CD4-positive, CD25-positive, alpha-beta regulatory T cell (primary cell): ENCODE measurements around the gene KIF6. TPM values are rescaled to one million over a fixed set of nuclear protein-coding genes. Genes with fewer than 3 reads are reported as not detected.
"Not testable (repeated sequence)": the region's sequence is repeated elsewhere in the genome, so short reads cannot be mapped to it uniquely, and the experiment has no call there.

ENCODE experiments used
- ATAC-seq, 2 donors: fragments of 150-1000 bp; cut with Tn5 transposase; one replicate each; pipeline ENCODE4 v1.10.0; 2021; ENCODE audit warnings: low read depth in 2 of 2, moderate number of reproducible peaks in 2 of 2, moderate library complexity in 1 of 2
- DNase-seq, 3 donors: peaks; one replicate each; pipeline versions ENCODE4 v3.0.0 to v3.0.0-alpha.2; 2012 to 2022; ENCODE audit warnings: mixed read lengths in 1 of 3
- H3K27ac ChIP-seq: one replicate; pipeline ENCODE4 v1.7.0; 2013; ENCODE audit warnings: mild to moderate bottlenecking, low read length; ENCODE audit not compliant: insufficient read depth, poor library complexity, severe bottlenecking
- H3K27me3 ChIP-seq: one replicate; pipeline ENCODE4 v1.7.0; 2013; ENCODE audit warnings: low read length; ENCODE audit not compliant: control insufficient read depth, insufficient read depth
- H3K36me3 ChIP-seq: one replicate; pipeline ENCODE4 v1.7.0; 2013; ENCODE audit warnings: mild to moderate bottlenecking, low read length, moderate library complexity; ENCODE audit not compliant: control insufficient read depth, insufficient read depth
- H3K4me1 ChIP-seq: 2 replicates; pipeline ENCODE4 v1.7.0; 2013; ENCODE audit warnings: mild to moderate bottlenecking, low read length; ENCODE audit not compliant: insufficient read depth, control insufficient read depth, poor library complexity, severe bottlenecking
- H3K4me3 ChIP-seq: one replicate; pipeline ENCODE4 v1.7.0; 2013; ENCODE audit warnings: low read depth, mild to moderate bottlenecking, low read length, moderate library complexity
- H3K9me3 ChIP-seq, 2 experiments: 1 replicate in 1 of 2; 2 replicates in 1 of 2; pipeline ENCODE4 v1.7.0; 2013; ENCODE audit warnings: low read length in 2 of 2, mild to moderate bottlenecking in 1 of 2, moderate library complexity in 1 of 2; ENCODE audit not compliant: control insufficient read depth in 2 of 2
- H3K27ac Mint-ChIP-seq, 3 donors: one replicate each; pipeline ENCODE4 v1.8.0; 2020 to 2022; ENCODE audit warnings: mild to moderate bottlenecking in 3 of 3, mixed read lengths in 3 of 3, moderate library complexity in 2 of 3
- H3K27me3 Mint-ChIP-seq: one replicate; pipeline ENCODE4 v1.8.0; 2022; ENCODE audit warnings: mild to moderate bottlenecking, mixed read lengths
- H3K36me3 Mint-ChIP-seq: one replicate; pipeline ENCODE4 v1.8.0; 2020; ENCODE audit warnings: mixed read lengths
- H3K4me1 Mint-ChIP-seq, 4 donors: one replicate each; pipeline ENCODE4 v1.8.0; 2020 to 2022; ENCODE audit warnings: mixed read lengths in 4 of 4, mild to moderate bottlenecking in 1 of 4
- H3K4me3 Mint-ChIP-seq, 4 donors: one replicate each; pipeline ENCODE4 v1.8.0; 2020 to 2022; ENCODE audit warnings: mild to moderate bottlenecking in 4 of 4, mixed read lengths in 4 of 4, moderate library complexity in 3 of 4
- H3K9me3 Mint-ChIP-seq, 7 donors: one replicate each; pipeline ENCODE4 v1.8.0; 2020 to 2022; ENCODE audit warnings: mixed read lengths in 7 of 7, mild to moderate bottlenecking in 3 of 7, moderate library complexity in 2 of 7
- polyA plus RNA-seq, 4 donors: library from polyadenylated mRNA; unstranded; fragments of 300-500 nt; fragmentation: Illumina TruSeq; gene quantifications; one replicate each; pipeline ENCODE4 v1.2.3, GENCODE V29; 2021
- total RNA-seq: library from RNA; stranded (reverse); gene quantifications from one replicate; pipeline ENCODE4 v1.2.3, GENCODE V29; 2022

KIF6 gene
- total and polyA plus RNA-seq, 5 donors from 2014 or later: not detected

DNA sequence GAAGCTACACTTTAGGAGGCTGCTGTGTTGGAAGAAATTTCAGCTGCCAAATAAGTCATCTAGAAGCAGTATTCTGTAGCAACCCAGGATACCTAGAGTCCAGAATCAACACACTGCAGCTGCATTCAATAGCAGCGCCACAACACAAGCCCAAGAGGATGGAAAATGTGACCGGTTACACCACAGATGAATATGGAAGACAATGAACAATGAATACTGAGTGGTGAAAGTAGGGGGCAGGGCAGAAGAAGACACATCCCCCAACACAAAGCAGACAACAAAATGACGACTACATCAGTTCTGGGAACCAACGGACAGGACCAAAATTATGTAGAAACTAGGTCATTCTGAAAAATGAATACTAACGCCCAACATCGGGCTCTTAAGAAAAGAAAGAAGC lies 38.2 kb downstream of the KIF6 start:
- H3K4me3 Mint-ChIP-seq: no peak overlapping the region
- Histone ChIP-seq H3K27ac (no peak overlapping the region), H3K4me1 (no peaks in the 10 kb centered on the region), H3K27me3 (no peaks in the 10 kb centered on the region), H3K36me3 (no peaks in the 10 kb centered on the region), H3K9me3 (no peaks in the 10 kb centered on the region), H3K4me3 (no peak overlapping the region)
- peaks cover 0 to 3% (median 0%) of the 10 kb centered on the region in 7 donors for H3K9me3 Mint-ChIP-seq
- H3K27me3 Mint-ChIP-seq: peaks cover 16% of the 10 kb centered on the region
- H3K4me1 Mint-ChIP-seq: no peaks in the 10 kb centered on the region
- no peak for ATAC-seq
- no peaks in the 10 kb centered on the region for H3K36me3 Mint-ChIP-seq
- H3K27ac Mint-ChIP-seq: no peak overlapping the region
- no peak for DNase-seq

DNA sequence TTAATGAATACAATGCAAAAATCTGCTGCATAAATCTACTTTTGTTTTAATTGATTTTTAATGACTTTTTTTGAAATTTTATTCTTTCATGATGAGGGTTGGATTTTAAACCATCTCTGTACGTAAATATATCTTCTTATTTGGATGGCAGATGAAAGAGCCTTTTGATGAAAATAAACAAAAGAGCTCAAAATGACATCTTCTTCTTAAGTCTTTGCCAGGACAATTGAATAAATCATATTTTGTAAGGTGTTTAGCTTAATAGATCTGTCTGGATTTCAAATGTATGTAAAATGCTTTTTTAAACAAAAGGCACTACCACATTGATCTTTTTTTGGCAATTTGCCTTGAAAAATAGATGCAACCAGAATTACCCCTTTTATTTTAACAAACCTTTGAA lies 39.3 kb downstream of the KIF6 start:
- no peaks in the 10 kb centered on the region for H3K27me3 ChIP-seq
- no peaks in the 10 kb centered on the region for H3K4me1 ChIP-seq
- H3K36me3 ChIP-seq: no peaks in the 10 kb centered on the region
- H3K9me3 Mint-ChIP-seq: peaks cover 0 to 3% (median 0%) of the 10 kb centered on the region in 7 donors
- H3K4me3 Mint-ChIP-seq: no peak overlapping the region
- peaks cover 16% of the 10 kb centered on the region for H3K27me3 Mint-ChIP-seq
- H3K4me3 ChIP-seq: no peak overlapping the region
- no peak overlapping the region for H3K27ac ChIP-seq
- no peaks in the 10 kb centered on the region for H3K9me3 ChIP-seq
- no peak for ATAC-seq
- no peaks in the 10 kb centered on the region for H3K4me1 Mint-ChIP-seq
- no peak for DNase-seq
- H3K27ac Mint-ChIP-seq: no peak overlapping the region
- no peaks in the 10 kb centered on the region for H3K36me3 Mint-ChIP-seq

DNA sequence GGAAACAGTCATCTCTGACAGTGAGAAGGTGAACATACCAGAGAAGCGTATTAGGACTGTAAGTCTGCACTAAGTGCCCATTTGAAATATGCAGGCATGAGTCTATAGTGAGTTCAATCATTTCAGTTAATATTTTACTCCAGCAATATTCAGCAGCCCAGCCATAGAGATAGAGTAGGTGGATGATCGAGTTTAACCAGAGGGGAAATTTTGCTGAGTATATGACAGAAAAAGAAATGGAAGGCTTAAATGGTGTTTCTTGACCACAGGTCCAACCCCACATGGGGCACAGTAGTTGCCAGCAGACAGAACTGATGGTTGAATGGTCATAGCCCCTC lies 39.8 kb downstream of the KIF6 start:
- peaks cover 0 to 3% (median 0%) of the 10 kb centered on the region in 7 donors for H3K9me3 Mint-ChIP-seq
- H3K27ac Mint-ChIP-seq: no peak overlapping the region
- no peaks in the 10 kb centered on the region for H3K4me1 Mint-ChIP-seq
- DNase-seq (no peak), ATAC-seq (no peak)
- Histone ChIP-seq H3K27me3 (no peaks in the 10 kb centered on the region), H3K36me3 (no peaks in the 10 kb centered on the region), H3K27ac (no peak overlapping the region), H3K4me3 (no peak overlapping the region), H3K9me3 (no peaks in the 10 kb centered on the region), H3K4me1 (no peaks in the 10 kb centered on the region)
- H3K4me3 Mint-ChIP-seq: no peak overlapping the region
- H3K36me3 Mint-ChIP-seq: no peaks in the 10 kb centered on the region
- H3K27me3 Mint-ChIP-seq: peaks cover 16% of the 10 kb centered on the region

DNA sequence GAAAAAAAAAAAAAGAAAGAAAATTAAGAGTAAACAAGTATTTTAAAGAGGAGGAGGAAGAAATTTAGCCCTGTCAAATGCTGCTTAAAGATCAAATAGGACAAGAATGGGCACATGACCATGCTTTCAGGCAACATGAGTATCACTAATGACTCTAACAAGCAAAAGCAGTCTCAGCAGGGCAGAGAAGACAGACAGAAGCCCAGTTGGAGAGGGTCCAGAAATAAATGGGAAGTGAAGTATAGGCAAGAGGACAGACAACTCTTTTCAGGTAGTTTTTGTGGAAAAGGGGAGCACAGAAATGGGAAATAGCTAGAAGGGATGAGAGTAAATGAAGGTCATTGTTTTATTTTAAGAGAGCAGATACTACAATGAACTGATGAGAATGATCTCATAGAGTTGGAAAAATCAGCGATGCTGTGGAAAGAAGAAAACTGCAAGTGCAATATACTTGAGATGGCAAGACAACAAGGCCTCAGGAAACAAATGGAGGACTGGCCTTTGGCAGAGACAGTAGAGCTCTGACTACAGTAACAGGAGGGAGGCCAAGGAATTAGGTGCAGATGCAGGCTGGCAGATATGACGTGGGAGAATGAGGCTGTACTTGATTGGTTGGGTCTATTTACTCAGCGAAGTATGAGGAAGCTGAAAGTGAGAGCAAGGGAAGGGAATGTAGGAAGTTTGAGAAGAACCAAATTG lies 40.3 kb downstream of the KIF6 start:
- no peak for DNase-seq

DNA sequence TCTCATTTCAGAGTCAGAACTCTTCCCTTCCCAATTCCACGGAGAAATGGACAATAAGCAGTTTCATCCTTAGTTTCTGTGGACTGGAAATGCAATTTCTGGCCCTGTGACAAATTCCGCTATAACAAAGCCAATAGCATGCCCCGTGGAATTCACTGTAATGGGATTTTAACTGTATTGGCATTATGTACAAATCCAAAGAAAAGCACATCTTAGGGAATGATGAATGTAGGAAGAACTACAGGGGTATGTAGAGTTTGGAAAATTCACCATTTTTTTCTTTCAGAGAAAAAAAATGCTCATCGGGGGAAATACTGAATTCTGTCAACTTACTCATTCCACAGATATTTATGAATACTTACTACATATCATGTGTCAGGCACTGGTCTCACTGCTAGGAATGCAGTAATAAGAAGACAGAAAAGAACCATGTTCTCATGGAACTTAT lies 43.5 kb downstream of the KIF6 start:
- H3K4me1 ChIP-seq: no peaks in the 10 kb centered on the region
- Mint-ChIP-seq H3K4me3 (no peak overlapping the region), H3K27me3 (peaks cover under 1% of the 10 kb centered on the region), H3K9me3 (peaks cover 0 to 3% (median 0%) of the 10 kb centered on the region in 7 donors), H3K27ac (no peak overlapping the region), H3K36me3 (no peaks in the 10 kb centered on the region), H3K4me1 (no peaks in the 10 kb centered on the region)
- no peak overlapping the region for H3K27ac ChIP-seq
- no peaks in the 10 kb centered on the region for H3K36me3 ChIP-seq
- ATAC-seq (no peak), DNase-seq (no peak)
- no peaks in the 10 kb centered on the region for H3K9me3 ChIP-seq
- H3K27me3 ChIP-seq: no peaks in the 10 kb centered on the region
- H3K4me3 ChIP-seq: no peak overlapping the region

More for the DNA sequence above, 40.3 kb downstream of the KIF6 start:
- H3K27me3 ChIP-seq: no peaks in the 10 kb centered on the region
- no peak overlapping the region for H3K27ac ChIP-seq
- Mint-ChIP-seq H3K27ac (no peak overlapping the region), H3K36me3 (no peaks in the 10 kb centered on the region), H3K9me3 (peaks cover 0 to 3% (median 0%) of the 10 kb centered on the region in 7 donors), H3K4me1 (no peaks in the 10 kb centered on the region), H3K4me3 (no peak overlapping the region), H3K27me3 (peaks cover 16% of the 10 kb centered on the region)
- ATAC-seq: no peak
- H3K4me3 ChIP-seq: no peak overlapping the region
- H3K9me3 ChIP-seq: no peaks in the 10 kb centered on the region
- no peaks in the 10 kb centered on the region for H3K36me3 ChIP-seq
- H3K4me1 ChIP-seq: no peaks in the 10 kb centered on the region

DNA sequence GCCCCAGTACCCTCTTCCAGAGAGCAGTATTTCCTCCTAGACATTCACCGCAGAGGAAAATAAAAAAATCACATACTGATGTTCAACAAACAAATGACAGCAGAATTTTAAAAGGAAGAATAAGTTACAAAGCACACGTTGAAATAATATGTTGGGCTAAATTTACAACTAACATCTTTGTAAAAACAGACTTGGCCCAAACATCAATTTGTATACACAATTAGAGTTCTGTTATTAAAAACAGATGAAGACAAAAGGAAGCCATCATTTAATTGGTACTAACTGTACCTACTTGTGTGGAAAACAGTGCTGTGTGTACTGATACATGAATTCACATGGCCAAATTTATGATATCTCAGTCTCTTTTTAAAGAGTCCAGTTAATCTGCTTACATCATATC lies 46.3 kb downstream of the KIF6 start:
- ATAC-seq: no peak
- Mint-ChIP-seq H3K27ac (no peak overlapping the region), H3K4me1 (no peaks in the 10 kb centered on the region), H3K36me3 (no peaks in the 10 kb centered on the region), H3K9me3 (peaks cover 0 to 6% (median 2%) of the 10 kb centered on the region in 7 donors), H3K27me3 (no peaks in the 10 kb centered on the region), H3K4me3 (no peak overlapping the region)
- no peak overlapping the region for H3K27ac ChIP-seq
- no peaks in the 10 kb centered on the region for H3K9me3 ChIP-seq
- no peaks in the 10 kb centered on the region for H3K4me1 ChIP-seq
- H3K4me3 ChIP-seq: no peak overlapping the region
- no peaks in the 10 kb centered on the region for H3K27me3 ChIP-seq
- H3K36me3 ChIP-seq: no peaks in the 10 kb centered on the region
- no peak for DNase-seq

DNA sequence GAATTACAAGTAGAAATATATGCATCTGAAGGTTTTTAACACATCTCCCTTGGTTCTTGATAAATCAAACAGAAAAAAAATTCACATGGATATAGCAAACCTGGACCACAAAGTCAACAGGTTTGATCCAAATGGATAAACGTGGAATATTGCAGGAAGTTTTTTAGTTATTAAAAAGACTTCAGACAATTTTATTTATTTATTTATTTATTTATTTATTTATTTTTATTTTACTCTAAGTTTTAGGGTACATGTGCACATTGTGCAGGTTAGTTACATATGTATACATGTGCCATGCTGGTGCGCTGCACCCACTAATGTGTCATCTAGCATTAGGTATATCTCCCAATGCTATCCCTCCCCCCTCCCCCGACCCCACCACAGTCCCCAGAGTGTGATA lies 47.9 kb downstream of the KIF6 start:
- not testable (repeated sequence) for H3K9me3 ChIP-seq, H3K4me3 Mint-ChIP-seq, H3K4me1 ChIP-seq, H3K27ac ChIP-seq, ATAC-seq, H3K36me3 Mint-ChIP-seq, DNase-seq, H3K27me3 ChIP-seq, H3K27me3 Mint-ChIP-seq, H3K27ac Mint-ChIP-seq, H3K4me3 ChIP-seq, H3K36me3 ChIP-seq, H3K4me1 Mint-ChIP-seq
- peaks cover 0 to 17% (median 2%) of the 10 kb centered on the region in 7 donors for H3K9me3 Mint-ChIP-seq

DNA sequence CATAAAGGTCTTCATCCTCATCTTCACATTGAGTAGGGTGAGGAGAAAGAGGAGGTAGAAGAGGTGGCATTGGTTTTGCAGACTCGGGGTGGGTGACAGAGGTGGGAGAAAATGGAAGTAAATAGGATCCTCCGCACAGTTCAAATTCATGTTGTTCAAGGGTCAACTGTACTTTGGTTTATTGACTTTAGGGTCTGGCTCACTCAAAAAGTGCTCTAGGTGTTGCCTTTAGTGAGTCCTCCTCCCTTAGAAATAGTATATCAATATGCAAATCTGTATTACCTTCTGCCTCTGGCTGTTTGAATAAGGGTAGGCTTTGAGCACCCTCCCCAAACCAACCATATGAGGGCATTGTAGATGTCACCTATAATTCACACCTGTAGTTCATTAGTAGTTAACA lies 54.7 kb downstream of the KIF6 start:
- peaks cover 0 to 17% (median 2%) of the 10 kb centered on the region in 7 donors for H3K9me3 Mint-ChIP-seq
- no peak for ATAC-seq
- Histone ChIP-seq H3K9me3 (no peaks in the 10 kb centered on the region), H3K36me3 (no peaks in the 10 kb centered on the region), H3K27ac (no peak overlapping the region), H3K27me3 (peaks cover 1% of the 10 kb centered on the region), H3K4me3 (no peak overlapping the region), H3K4me1 (no peaks in the 10 kb centered on the region)
- no peak overlapping the region for H3K4me3 Mint-ChIP-seq
- H3K27me3 Mint-ChIP-seq: no peaks in the 10 kb centered on the region
- no peak for DNase-seq
- no peaks in the 10 kb centered on the region for H3K4me1 Mint-ChIP-seq
- H3K36me3 Mint-ChIP-seq: no peaks in the 10 kb centered on the region
- no peak overlapping the region for H3K27ac Mint-ChIP-seq
